HL-60 (cell line): ENCODE results near the gene GAPT.

Experiments used
- GABPA ChIP-seq: IDR thresholded peaks from 2 replicates; pipeline ENCODE4 v1.6.1; 2012; ENCODE audit warnings: low read depth
- POLR2AphosphoS5 ChIP-seq: IDR thresholded peaks from 2 replicates; pipeline ENCODE4 v1.6.1; 2012; ENCODE audit warnings: low read depth
- SPI1 ChIP-seq: IDR thresholded peaks from 2 replicates; pipeline ENCODE4 v1.6.1; 2012; ENCODE audit warnings: low read depth, mild to moderate bottlenecking, borderline replicate concordance
- TF ChIP-seq, protein P1 (sequence below): IDR thresholded peaks from one replicate; pipeline ENCODE4 v1.5.1; 2011; ENCODE audit warnings: low read length, control low read depth, inconsistent platforms; ENCODE audit not compliant: insufficient read depth
- TF ChIP-seq, protein P2 (sequence below): IDR thresholded peaks from 2 replicates; pipeline ENCODE4 v1.6.1; 2012; ENCODE audit warnings: low read depth; ENCODE audit not compliant: insufficient replicate concordance

DNA sequence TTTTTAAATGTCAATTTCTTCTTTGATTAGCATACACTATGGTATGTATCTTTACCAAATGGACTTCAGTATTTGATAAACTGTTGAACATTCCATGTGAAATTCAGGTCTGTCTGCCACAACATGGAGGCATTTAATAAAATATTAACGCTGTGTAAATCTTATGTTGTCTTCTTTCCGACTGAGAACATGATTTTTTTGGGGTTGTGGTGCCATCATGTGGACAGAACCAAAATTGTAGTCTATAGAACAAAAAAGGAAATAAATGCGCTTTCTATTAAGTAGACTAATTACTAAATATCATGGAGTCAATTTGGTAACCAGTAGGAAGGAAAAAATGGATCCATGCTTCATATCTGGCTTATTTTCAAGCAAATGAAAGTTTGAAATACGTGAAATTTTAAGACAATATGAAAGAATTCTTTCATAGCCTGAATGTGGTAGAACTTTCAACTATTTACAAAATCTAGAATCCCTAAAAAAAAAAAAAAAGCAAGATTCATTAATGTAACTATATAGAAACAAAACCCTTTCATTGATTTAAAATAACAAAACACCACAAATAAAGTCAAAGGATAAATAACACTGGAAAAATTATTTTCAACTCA, 28.5 kb upstream of the GAPT start:
- TF ChIP-seq, protein P1, sequence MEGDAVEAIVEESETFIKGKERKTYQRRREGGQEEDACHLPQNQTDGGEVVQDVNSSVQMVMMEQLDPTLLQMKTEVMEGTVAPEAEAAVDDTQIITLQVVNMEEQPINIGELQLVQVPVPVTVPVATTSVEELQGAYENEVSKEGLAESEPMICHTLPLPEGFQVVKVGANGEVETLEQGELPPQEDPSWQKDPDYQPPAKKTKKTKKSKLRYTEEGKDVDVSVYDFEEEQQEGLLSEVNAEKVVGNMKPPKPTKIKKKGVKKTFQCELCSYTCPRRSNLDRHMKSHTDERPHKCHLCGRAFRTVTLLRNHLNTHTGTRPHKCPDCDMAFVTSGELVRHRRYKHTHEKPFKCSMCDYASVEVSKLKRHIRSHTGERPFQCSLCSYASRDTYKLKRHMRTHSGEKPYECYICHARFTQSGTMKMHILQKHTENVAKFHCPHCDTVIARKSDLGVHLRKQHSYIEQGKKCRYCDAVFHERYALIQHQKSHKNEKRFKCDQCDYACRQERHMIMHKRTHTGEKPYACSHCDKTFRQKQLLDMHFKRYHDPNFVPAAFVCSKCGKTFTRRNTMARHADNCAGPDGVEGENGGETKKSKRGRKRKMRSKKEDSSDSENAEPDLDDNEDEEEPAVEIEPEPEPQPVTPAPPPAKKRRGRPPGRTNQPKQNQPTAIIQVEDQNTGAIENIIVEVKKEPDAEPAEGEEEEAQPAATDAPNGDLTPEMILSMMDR, result no peak
- TF ChIP-seq GABPA (no peak), SPI1 (no peak), POLR2AphosphoS5 (no peak)
- TF ChIP-seq, protein P2, sequence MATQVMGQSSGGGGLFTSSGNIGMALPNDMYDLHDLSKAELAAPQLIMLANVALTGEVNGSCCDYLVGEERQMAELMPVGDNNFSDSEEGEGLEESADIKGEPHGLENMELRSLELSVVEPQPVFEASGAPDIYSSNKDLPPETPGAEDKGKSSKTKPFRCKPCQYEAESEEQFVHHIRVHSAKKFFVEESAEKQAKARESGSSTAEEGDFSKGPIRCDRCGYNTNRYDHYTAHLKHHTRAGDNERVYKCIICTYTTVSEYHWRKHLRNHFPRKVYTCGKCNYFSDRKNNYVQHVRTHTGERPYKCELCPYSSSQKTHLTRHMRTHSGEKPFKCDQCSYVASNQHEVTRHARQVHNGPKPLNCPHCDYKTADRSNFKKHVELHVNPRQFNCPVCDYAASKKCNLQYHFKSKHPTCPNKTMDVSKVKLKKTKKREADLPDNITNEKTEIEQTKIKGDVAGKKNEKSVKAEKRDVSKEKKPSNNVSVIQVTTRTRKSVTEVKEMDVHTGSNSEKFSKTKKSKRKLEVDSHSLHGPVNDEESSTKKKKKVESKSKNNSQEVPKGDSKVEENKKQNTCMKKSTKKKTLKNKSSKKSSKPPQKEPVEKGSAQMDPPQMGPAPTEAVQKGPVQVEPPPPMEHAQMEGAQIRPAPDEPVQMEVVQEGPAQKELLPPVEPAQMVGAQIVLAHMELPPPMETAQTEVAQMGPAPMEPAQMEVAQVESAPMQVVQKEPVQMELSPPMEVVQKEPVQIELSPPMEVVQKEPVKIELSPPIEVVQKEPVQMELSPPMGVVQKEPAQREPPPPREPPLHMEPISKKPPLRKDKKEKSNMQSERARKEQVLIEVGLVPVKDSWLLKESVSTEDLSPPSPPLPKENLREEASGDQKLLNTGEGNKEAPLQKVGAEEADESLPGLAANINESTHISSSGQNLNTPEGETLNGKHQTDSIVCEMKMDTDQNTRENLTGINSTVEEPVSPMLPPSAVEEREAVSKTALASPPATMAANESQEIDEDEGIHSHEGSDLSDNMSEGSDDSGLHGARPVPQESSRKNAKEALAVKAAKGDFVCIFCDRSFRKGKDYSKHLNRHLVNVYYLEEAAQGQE, result no peak
